Activated effector memory CD4-positive, alpha-beta T cell treated with anti-CD3 and anti-CD28 coated beads, Interleukin-2, amount 50 U/mL, for 16 hours (primary cell): ENCODE results near the gene PCNX2.
A peak's percentile ranks its signal among the peaks of the same experiment; 100 is the strongest.

ENCODE experiments used
- DNase-seq: peaks from one replicate; pipeline ENCODE4 v3.0.0-alpha.2; 2020

Gene PCNX2

GRCh38 chr1:232950197-232951176 is 345.0 kb downstream of the PCNX2 start, which contains the start of gene NTPCR:
Gene NTPCR (plus strand): TSS chr1:232950611. CDS start chr1:232950711, 100 bp downstream.
- DNase-seq, result peak; percentile 98

GRCh38 chr1:232949636-232950196 is 345.8 kb downstream of the PCNX2 start:
- DNase-seq, result no peak

DNA sequence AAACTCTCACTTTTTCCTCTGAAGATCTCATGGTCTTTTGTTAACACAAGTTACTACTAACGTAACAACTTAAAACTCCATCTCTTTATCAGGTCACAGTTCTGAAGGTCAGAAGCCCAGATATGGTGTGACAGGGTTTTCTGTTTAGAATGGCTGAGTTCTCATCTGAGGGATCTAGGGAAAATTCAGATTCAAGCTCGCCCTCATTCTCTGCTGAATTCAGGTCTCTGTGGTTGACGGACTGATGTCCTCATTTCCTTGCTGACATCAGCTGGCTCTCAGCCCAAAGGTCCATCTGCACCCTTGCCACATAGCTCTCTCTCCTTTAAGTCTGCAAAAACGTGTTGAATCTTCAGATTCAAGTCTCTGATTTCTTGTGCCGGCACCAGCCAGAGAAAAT is 351.2 kb downstream of the PCNX2 start:
- DNase-seq, result no peak

- DNase-seq, result no peak
Observed at GRCh38 chr1:232943679-232944252, 351.8 kb downstream of the PCNX2 start.

DNA sequence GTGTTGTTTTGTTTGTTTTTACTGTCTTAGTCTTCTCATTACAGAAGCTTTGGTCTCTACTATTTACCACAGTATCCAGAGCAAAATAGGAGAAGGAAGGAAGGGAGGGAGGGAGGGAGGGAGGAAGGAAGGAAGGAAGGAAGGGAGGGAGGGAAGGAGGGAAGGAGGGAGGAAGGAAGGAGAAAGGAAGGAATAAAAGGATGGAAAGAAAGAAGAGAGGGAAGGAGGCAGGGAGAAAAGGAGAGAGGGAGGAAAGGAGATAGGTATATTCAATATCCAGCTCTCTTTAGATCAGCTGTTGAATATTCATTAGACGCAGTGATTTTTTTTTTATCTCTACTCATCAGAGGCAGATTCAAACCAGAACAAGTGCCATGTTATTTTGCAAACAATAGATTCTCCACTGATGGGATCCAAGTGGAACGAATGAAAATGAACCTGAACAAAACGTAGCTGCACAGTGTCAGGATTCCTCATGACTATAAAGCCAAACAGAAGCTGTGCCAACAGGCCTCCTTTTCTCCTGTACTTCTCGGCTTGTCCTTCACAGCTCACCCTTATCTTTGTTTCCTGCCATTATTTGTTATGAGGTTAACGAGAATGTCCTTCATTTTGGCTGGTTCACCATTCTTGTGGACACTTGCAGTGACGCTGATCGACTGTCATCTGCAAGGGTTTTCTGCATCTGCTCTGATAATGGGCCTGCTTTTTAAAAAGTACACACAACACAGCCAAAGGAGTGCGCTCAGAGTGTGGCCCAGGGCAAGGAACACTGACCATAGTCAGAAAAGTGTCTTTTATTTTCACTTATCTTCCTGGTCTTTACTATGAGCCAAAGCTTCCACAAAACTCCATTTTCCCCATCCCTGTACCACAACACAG is 352.9 kb downstream of the PCNX2 start:
- DNase-seq, result no peak

GRCh38 chr1:232940262-232940661 is 355.3 kb downstream of the PCNX2 start:
- no peak for DNase-seq

DNA sequence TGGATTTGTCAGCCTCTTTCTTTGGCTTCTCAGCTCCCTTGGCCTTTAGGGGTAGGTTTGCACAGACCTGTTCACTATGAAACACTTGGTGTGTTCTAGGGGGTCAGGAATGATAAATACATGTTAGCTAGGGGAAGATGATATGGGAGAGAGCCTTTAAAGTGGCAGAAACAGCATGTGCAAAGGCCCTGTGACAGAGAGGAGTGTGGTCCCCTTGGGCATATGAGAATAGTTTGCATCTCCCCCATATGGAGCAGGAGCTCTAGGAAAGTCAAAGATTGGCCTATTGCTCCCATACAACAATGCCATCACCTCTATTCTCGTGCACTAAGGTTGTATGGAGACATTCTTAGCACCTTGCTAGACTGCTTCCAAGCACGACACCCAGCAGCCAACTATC is 355.8 kb downstream of the PCNX2 start:
- DNase-seq, result no peak

- DNase-seq, result no peak
Observed at GRCh38 chr1:232938926-232939325, 356.6 kb downstream of the PCNX2 start.

DNA sequence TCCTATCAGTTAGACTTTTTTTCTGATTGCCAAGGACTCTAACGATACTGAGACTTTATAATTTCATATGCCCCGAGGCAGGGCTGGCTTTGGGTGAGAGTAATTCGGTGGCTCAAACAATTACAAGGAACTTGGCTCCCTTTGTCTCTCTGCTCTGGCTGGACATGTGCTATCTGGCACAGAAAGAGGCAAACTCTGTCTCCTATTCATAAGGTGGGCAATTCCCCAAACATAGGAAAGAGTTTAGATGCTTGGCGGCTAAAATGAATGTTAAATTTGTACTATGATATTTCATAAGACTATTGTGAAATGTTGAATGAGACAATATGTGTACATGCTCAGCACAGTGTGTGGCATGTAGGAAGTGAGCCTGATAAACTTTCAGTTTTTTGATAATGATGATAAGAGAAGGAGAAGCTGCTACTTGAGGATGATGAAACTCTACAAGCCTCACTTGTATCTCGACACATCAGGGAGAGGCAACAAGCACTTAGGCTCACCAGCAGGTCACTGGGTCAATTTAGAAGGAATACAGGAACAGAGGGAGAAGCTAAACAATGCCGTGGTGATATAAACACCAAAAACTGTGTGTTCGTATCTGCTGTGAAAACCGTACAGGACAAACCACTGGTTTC is 357.7 kb downstream of the PCNX2 start:
- no peak for DNase-seq

DNA sequence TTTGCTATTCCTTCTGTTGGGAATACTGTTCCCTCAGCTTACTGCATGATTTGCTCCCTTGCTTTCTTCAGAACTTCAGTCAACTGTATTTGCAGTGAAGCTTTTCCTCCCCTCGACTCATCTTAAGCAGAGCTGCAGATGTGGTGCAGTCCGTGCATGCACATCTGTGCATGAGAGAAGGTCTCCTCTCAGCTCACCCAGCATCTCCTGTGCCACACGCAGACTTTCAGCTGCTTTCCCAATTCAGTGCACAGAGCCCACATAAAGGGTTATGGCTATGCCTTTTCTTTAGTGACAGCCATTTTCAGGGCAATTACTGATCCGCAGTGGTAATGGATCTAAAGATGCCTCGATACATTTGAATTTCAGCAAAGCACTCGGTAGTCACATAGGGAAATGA is 358.6 kb downstream of the PCNX2 start:
- no peak for DNase-seq
